ENCODE measurements around the gene CACNG3. TPM values are rescaled to one million over a fixed set of nuclear protein-coding genes. Genes with fewer than 3 reads are reported as not detected.
A peak's percentile ranks its signal among the peaks of the same experiment; 100 is the strongest.

Gene CACNG3
- total RNA-seq, 1 experiment from 2014 or later: not detected

DNA sequence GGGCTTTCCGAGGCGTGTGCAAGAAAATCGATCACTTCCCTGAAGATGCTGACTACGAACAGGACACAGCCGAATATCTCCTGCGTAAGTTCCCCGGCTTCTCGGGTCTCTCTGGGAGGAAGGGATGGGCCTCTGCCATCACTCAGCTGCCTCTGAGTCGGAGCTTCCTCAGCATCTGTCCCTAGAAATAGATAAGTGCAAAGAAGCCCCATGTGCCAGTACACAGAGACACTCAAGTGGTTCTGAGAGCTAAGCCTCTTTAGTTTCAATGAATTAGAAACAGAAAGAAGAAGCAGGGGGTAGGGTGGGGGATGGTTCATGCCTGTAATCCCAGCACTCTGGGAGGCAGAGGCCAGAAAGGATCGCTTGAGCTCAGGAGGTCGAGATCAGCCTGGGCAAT lies 90.6 kb downstream of the CACNG3 start:
- Histone ChIP-seq H2BK15ac (ENCODE audit: low read depth, low read length) (no peak overlapping the region), H4K91ac (ENCODE audit: insufficient read length, low read depth, low read length) (no peak overlapping the region), H2AK5ac (ENCODE audit: insufficient read length, low read length) (no peak overlapping the region), H3K9me3 (ENCODE audit: control insufficient read depth, low read depth, low read length) (no peaks in the 10 kb centered on the region), H3K23me2 (ENCODE audit: insufficient read length, low read depth, low read length, poor library complexity, severe bottlenecking) (no peaks in the 10 kb centered on the region), H2AFZ (ENCODE audit: low read length) (no peak overlapping the region), H3K27ac (ENCODE audit: insufficient read length, low read depth, low read length) (no peak overlapping the region), H3K27me3 (ENCODE audit: insufficient read depth, low read length) (no peaks in the 10 kb centered on the region), H3K9ac (ENCODE audit: extremely low read depth, insufficient read length, low read length) (no peak overlapping the region), H2BK12ac (ENCODE audit: insufficient read length, low read depth, low read length) (no peak overlapping the region), H3K23ac (ENCODE audit: insufficient read length, low read depth, low read length) (no peak overlapping the region), H3K18ac (ENCODE audit: insufficient read length, low read depth, low read length) (no peak overlapping the region), H2BK5ac (ENCODE audit: insufficient read length, low read length) (no peak overlapping the region), H4K8ac (replicated peaks; ENCODE audit: insufficient read length, low read depth, low read length) (no peak overlapping the region), H2BK120ac (ENCODE audit: low read depth, low read length, poor library complexity, severe bottlenecking) (no peak overlapping the region), H4K20me1 (ENCODE audit: control insufficient read depth, insufficient read depth, insufficient read length) (no peaks in the 10 kb centered on the region), H3K14ac (ENCODE audit: insufficient read depth, low read length) (0 out of 2 replicates have a peak overlapping the region, but pooled peaks have one; percentile 68), H3K4me1 (ENCODE audit: insufficient read depth, low read length) (peaks cover 22% of the 10 kb centered on the region), H3K4ac (ENCODE audit: low read depth, low read length) (no peak overlapping the region), H2BK20ac (ENCODE audit: low read depth, low read length, poor library complexity, severe bottlenecking) (no peak overlapping the region), H3K79me2 (ENCODE audit: insufficient read depth, low read length) (no peaks in the 10 kb centered on the region), H3K4me2 (ENCODE audit: insufficient read depth, insufficient read length, low read length) (no peak overlapping the region), H3T11ph (ENCODE audit: low read length) (no peak overlapping the region), H4K5ac (ENCODE audit: insufficient read length, low read depth, low read length) (no peak overlapping the region), H3K79me1 (ENCODE audit: insufficient read depth, low read depth, low read length, poor library complexity, severe bottlenecking) (no peaks in the 10 kb centered on the region), H3K56ac (ENCODE audit: insufficient read length, low read depth, low read length) (no peak overlapping the region)
- no peaks in the 10 kb centered on the region for H3K36me3 Mint-ChIP-seq (ENCODE audit: insufficient read depth in 1 of 3, low read depth in 3 of 3)
- TF ChIP-seq, protein P1, sequence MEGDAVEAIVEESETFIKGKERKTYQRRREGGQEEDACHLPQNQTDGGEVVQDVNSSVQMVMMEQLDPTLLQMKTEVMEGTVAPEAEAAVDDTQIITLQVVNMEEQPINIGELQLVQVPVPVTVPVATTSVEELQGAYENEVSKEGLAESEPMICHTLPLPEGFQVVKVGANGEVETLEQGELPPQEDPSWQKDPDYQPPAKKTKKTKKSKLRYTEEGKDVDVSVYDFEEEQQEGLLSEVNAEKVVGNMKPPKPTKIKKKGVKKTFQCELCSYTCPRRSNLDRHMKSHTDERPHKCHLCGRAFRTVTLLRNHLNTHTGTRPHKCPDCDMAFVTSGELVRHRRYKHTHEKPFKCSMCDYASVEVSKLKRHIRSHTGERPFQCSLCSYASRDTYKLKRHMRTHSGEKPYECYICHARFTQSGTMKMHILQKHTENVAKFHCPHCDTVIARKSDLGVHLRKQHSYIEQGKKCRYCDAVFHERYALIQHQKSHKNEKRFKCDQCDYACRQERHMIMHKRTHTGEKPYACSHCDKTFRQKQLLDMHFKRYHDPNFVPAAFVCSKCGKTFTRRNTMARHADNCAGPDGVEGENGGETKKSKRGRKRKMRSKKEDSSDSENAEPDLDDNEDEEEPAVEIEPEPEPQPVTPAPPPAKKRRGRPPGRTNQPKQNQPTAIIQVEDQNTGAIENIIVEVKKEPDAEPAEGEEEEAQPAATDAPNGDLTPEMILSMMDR (conservative IDR thresholded peaks at IDR 0.05): no peak
- no peaks in the 10 kb centered on the region for H3K27me3 Mint-ChIP-seq (ENCODE audit: low read depth)
- H3K27ac Mint-ChIP-seq: peak overlapping the region; percentile 11 to 89 (median 81); a peak in 4 of 7 replicates
- DNase-seq: no peak
- no peaks in the 10 kb centered on the region; a peak in 1 of 5 replicates for H3K9me3 Mint-ChIP-seq
- H3K4me1 Mint-ChIP-seq: peaks cover 48 to 58% of the 10 kb centered on the region in 2 experiments
- H3K4me3 Mint-ChIP-seq: no peak overlapping the region; a peak in 1 of 5 replicates
- no CpG with 5 or more reads among the region's 11 CpGs for WGBS (ENCODE audit: extremely low coverage, insufficient read length, low lambda C conversion rate)
